Measurements from ENCODE around the gene GMEB1.
A peak's percentile ranks its signal among the peaks of the same experiment; 100 is the strongest.
"Not testable (repeated sequence)": the region's sequence is repeated elsewhere in the genome, so short reads cannot be mapped to it uniquely, and the experiment has no call there.

The GMEB1 gene

GRCh38 chr1:28675924-28676257, 7.3 kb downstream of the GMEB1 start:
- DNase-seq: no peak

- no peak for DNase-seq
Observed at GRCh38 chr1:28680151-28680550, 11.6 kb downstream of the GMEB1 start.

GRCh38 chr1:28682840-28683239, 14.3 kb downstream of the GMEB1 start:
- no peak for DNase-seq

- no peak for DNase-seq
Observed at GRCh38 chr1:28684937-28685336, 16.4 kb downstream of the GMEB1 start.

GRCh38 chr1:28691627-28692026, 23.0 kb downstream of the GMEB1 start:
- not testable (repeated sequence) for DNase-seq

GRCh38 chr1:28703629-28704028, 35.0 kb downstream of the GMEB1 start:
- DNase-seq: no peak

GRCh38 chr1:28716336-28716735, 47.8 kb downstream of the GMEB1 start:
- no peak for DNase-seq

- DNase-seq: no peak
Observed at GRCh38 chr1:28718166-28718565, 49.6 kb downstream of the GMEB1 start.

GRCh38 chr1:28718586-28719331, 50.2 kb downstream of the GMEB1 start:
- DNase-seq: no peak

- no peak for DNase-seq
Observed at GRCh38 chr1:28719332-28719619, 50.7 kb downstream of the GMEB1 start.

GRCh38 chr1:28720376-28720775, 51.8 kb downstream of the GMEB1 start:
- no peak for DNase-seq

- not testable (repeated sequence) for DNase-seq
Observed at GRCh38 chr1:28721927-28722326, 53.3 kb downstream of the GMEB1 start.

- not testable (repeated sequence) for DNase-seq
Observed at GRCh38 chr1:28725365-28725764, 56.8 kb downstream of the GMEB1 start.

- no peak for DNase-seq
Observed at GRCh38 chr1:28735961-28736449, 67.4 kb downstream of the GMEB1 start.

GRCh38 chr1:28736450-28737306, 68.1 kb downstream of the GMEB1 start, which contains the start of gene YTHDF2:
TSS of gene YTHDF2 (plus strand) at chr1:28736940. CDS start at chr1:28737121, 181 bp downstream.
- DNase-seq: peak; percentile 99

- peak; percentile 65 for DNase-seq
Observed at GRCh38 chr1:28737307-28738132, 68.9 kb downstream of the GMEB1 start.

GRCh38 chr1:28740118-28740517, 71.5 kb downstream of the GMEB1 start:
- no peak for DNase-seq

- no peak for DNase-seq
Observed at GRCh38 chr1:28744184-28744583, 75.6 kb downstream of the GMEB1 start.

GRCh38 chr1:28745653-28746173, 77.1 kb downstream of the GMEB1 start:
- DNase-seq: no peak

GRCh38 chr1:28750330-28750729, 81.7 kb downstream of the GMEB1 start:
- no peak for DNase-seq

- DNase-seq: not testable (repeated sequence)
Observed at GRCh38 chr1:28750771-28751294, 82.2 kb downstream of the GMEB1 start.

GRCh38 chr1:28751315-28752060, 82.9 kb downstream of the GMEB1 start:
- no peak for DNase-seq

Measured in CD4-positive, alpha-beta T cell treated with Interleukin-6 for 4 hours (primary cell).